ENCODE measurements around the gene PILRB. TPM values are rescaled to one million over a fixed set of nuclear protein-coding genes. Genes with fewer than 3 reads are reported as not detected.

PILRB gene
- total RNA-seq, 4 donors from 2014 or later: 80.0 to 239 (median 113) TPM

DNA sequence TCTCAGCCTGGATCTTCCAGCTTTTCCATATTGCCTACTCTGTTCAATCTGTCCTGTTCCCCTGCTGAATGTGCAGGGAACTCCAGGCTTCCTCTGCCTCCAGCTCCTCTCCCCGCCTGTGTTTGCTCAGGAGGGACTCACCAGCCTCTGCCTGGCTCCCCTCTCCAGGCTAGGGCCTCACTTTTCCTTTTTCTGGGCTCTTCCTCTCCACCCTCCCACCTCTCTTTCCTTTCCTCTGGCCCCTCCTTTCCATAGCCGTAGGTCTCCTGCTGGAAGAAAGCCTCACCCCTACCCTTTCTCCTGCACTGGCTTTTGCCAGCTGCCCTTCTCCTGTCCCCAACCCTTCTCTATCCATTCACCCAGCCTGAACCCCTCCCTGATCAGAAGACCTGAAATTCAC is 40.3 kb downstream of the PILRB start:
- Histone ChIP-seq H3K27me3 (no peaks in the 10 kb centered on the region), H3K9me3 (no peaks in the 10 kb centered on the region), H3K27ac (no peak overlapping the region), H3K4me1 (peaks cover 0 to 7% (median 0%) of the 10 kb centered on the region in 4 donors), H3K36me3 (no peaks in the 10 kb centered on the region), H3K4me3 (no peak overlapping the region)
- WGBS, 2 donors (ENCODE audit: low coverage in 1 of 2): 52 to 57% methylated on average over 2 of the region's 2 CpGs
- DNase-seq: no peak
- intact Hi-C loops (cut with DNase I; ENCODE audit: low total_unique reads) (no loop called here), in situ Hi-C loops (cut with MboI; ENCODE audit: low pct_ligation_motif_present in 1 of 4, low pct_unique_long_range_greater_than_20kb in 1 of 4, low sequenced_read_pairs in 3 of 4) (no loop called here)
- TF ChIP-seq EP300 (IDR thresholded peaks at IDR 0.05; ENCODE audit: low read depth): no peak
- no peak for TF ChIP-seq POLR2A (IDR thresholded peaks at IDR 0.05)
- no peak for TF ChIP-seq POLR2AphosphoS5 (IDR thresholded peaks at IDR 0.05)
- TF ChIP-seq, protein P1, sequence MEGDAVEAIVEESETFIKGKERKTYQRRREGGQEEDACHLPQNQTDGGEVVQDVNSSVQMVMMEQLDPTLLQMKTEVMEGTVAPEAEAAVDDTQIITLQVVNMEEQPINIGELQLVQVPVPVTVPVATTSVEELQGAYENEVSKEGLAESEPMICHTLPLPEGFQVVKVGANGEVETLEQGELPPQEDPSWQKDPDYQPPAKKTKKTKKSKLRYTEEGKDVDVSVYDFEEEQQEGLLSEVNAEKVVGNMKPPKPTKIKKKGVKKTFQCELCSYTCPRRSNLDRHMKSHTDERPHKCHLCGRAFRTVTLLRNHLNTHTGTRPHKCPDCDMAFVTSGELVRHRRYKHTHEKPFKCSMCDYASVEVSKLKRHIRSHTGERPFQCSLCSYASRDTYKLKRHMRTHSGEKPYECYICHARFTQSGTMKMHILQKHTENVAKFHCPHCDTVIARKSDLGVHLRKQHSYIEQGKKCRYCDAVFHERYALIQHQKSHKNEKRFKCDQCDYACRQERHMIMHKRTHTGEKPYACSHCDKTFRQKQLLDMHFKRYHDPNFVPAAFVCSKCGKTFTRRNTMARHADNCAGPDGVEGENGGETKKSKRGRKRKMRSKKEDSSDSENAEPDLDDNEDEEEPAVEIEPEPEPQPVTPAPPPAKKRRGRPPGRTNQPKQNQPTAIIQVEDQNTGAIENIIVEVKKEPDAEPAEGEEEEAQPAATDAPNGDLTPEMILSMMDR (IDR thresholded peaks at IDR 0.05): no peak

DNA sequence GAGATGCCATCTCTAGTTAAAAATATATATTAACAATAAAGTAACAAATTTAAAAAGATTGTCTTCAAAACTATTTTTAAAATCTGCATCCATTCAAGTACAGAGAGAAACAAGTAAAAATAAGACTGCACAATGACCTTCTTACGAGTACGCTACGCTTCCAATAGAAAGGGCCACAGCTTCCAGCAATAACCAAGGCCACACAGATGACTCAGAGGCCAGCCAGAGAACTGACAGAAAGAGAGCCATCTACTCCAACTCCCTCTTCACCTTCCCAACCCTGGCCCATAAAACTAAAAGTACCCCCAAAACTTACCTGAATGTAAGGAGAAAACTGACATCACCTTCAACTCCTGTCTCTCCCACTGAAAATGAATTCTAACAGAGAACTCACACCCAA is 42.1 kb downstream of the PILRB start:
- in situ Hi-C loops (cut with MboI; ENCODE audit: low pct_ligation_motif_present in 1 of 4, low pct_unique_long_range_greater_than_20kb in 1 of 4, low sequenced_read_pairs in 3 of 4): no loop called here

DNA sequence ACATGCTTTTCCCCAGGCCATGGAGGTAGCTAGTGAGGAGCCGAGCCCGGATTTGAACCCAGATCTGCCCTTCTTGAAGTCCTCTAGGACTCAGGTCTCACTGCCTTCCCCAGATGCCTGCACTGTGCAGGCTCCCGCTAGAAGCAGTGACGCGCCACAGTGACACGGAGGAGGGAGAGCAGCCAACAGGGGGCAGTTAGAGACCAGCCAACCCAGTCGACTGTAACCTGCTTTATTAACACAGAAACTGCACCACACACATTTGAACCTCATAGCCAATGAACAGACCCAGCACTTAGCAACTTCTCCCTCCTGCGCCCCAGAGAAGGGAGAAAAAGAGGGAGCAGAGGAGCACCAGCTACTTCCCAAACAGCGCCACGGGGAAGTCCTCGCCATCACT is 42.7 kb downstream of the PILRB start:
- Histone ChIP-seq H3K27ac (no peak overlapping the region), H3K4me3 (no peak overlapping the region), H3K9me3 (no peaks in the 10 kb centered on the region), H3K4me1 (peaks cover 0 to 7% (median 0%) of the 10 kb centered on the region in 4 donors), H3K27me3 (no peaks in the 10 kb centered on the region), H3K36me3 (no peaks in the 10 kb centered on the region)
- in situ Hi-C loops (cut with MboI; ENCODE audit: low pct_ligation_motif_present in 1 of 4, low pct_unique_long_range_greater_than_20kb in 1 of 4, low sequenced_read_pairs in 3 of 4): no loop called here
- TF ChIP-seq, protein P1 (IDR thresholded peaks at IDR 0.05): no peak
- no peak for TF ChIP-seq EP300 (IDR thresholded peaks at IDR 0.05; ENCODE audit: low read depth)
- TF ChIP-seq POLR2A (IDR thresholded peaks at IDR 0.05): no peak
- no peak for TF ChIP-seq POLR2AphosphoS5 (IDR thresholded peaks at IDR 0.05)
- no peak for DNase-seq
- intact Hi-C loops (cut with DNase I; ENCODE audit: low total_unique reads): no loop called here
- 91% methylated on average over 11 of the region's 11 CpGs; no CpG with 5 or more reads in 1 of the 2 donors for WGBS, 2 donors (ENCODE audit: low coverage in 1 of 2)

More for the DNA sequence above, 42.1 kb downstream of the PILRB start:
- TF ChIP-seq POLR2A (IDR thresholded peaks at IDR 0.05): no peak
- TF ChIP-seq EP300 (IDR thresholded peaks at IDR 0.05; ENCODE audit: low read depth): no peak
- TF ChIP-seq, protein P1 (IDR thresholded peaks at IDR 0.05): no peak
- TF ChIP-seq POLR2AphosphoS5 (IDR thresholded peaks at IDR 0.05): no peak
- no peak for DNase-seq
- Histone ChIP-seq H3K4me3 (no peak overlapping the region), H3K27me3 (no peaks in the 10 kb centered on the region), H3K36me3 (no peaks in the 10 kb centered on the region), H3K9me3 (no peaks in the 10 kb centered on the region), H3K27ac (no peak overlapping the region), H3K4me1 (peaks cover 0 to 7% (median 0%) of the 10 kb centered on the region in 4 donors)
- 99 to 100% methylated on average over 3 of the region's 3 CpGs for WGBS, 2 donors (ENCODE audit: low coverage in 1 of 2)
- intact Hi-C loops (cut with DNase I; ENCODE audit: low total_unique reads): no loop called here

- H3K4me1 ChIP-seq: peaks cover 0 to 7% (median 0%) of the 10 kb centered on the region in 4 donors
- no peak overlapping the region for H3K27ac ChIP-seq
- DNase-seq: no peak
- WGBS, 2 donors (ENCODE audit: low coverage in 1 of 2): 76 to 79% methylated on average over 5 of the region's 5 CpGs
- H3K9me3 ChIP-seq: no peaks in the 10 kb centered on the region
- no peaks in the 10 kb centered on the region for H3K27me3 ChIP-seq
- TF ChIP-seq POLR2AphosphoS5 (IDR thresholded peaks at IDR 0.05) (no peak), EP300 (IDR thresholded peaks at IDR 0.05; ENCODE audit: low read depth) (no peak), POLR2A (IDR thresholded peaks at IDR 0.05) (no peak)
- TF ChIP-seq, protein P1 (IDR thresholded peaks at IDR 0.05): no peak
- H3K36me3 ChIP-seq: no peaks in the 10 kb centered on the region
- H3K4me3 ChIP-seq: no peak overlapping the region
- in situ Hi-C loops (cut with MboI; ENCODE audit: low pct_ligation_motif_present in 1 of 4, low pct_unique_long_range_greater_than_20kb in 1 of 4, low sequenced_read_pairs in 3 of 4) (no loop called here), intact Hi-C loops (cut with DNase I; ENCODE audit: low total_unique reads) (no loop called here)
Observed at GRCh38 chr7:100401811-100402210, 43.9 kb downstream of the PILRB start.

Data from transverse colon (tissue), 4 donors.